ENCODE measurements around the gene PKD1L1.

Gene PKD1L1

GRCh38 chr7:47786557-47787248, 161.6 kb downstream of the PKD1L1 start (continued):
- 0 out of 2 replicates have a peak, but pooled peaks have one; percentile 11 for TF ChIP-seq ZNF366 (tag by site-specific recombination; conservative IDR thresholded peaks at IDR 0.05)

- peaks cover 14% of the 10 kb centered on the region for H3K4me1 ChIP-seq (ENCODE audit: control insufficient read depth, insufficient read depth, low read length)
- H3K4me3 ChIP-seq (ENCODE audit: low read depth, low read length) = no peak overlapping the region
- TF ChIP-seq ZNF513 (tag by site-specific recombination; IDR thresholded peaks at IDR 0.05) (no peak), ZSCAN30 (tag by site-specific recombination; IDR thresholded peaks at IDR 0.05) (no peak), ZNF692 (tag by site-specific recombination; IDR thresholded peaks at IDR 0.05) (no peak), ZBTB26 (tag by site-specific recombination; optimal IDR thresholded peaks at IDR 0.05) (no peak)
- H3K9me3 ChIP-seq (ENCODE audit: control insufficient read depth, insufficient read depth, low read depth, low read length) = no peaks in the 10 kb centered on the region
- ChIA-PET CTCF (interaction anchor here (0.6 to 0.8 kb wide), 2 partner anchors 26 to 520 kb away, joined by 3 to 11 read pairs; no protein-coding TSS in a partner anchor), POLR2A (no interaction called here)
- peak overlapping the region; percentile 50; the same call in 1 of the 2 replicates for H3K27ac ChIP-seq (ENCODE audit: extremely low read depth, low read depth, low read length)
- no peaks in the 10 kb centered on the region for H3K36me3 ChIP-seq (ENCODE audit: control insufficient read depth in 2 of 2, insufficient read depth in 1 of 2, low read length in 2 of 2)
These were observed 162.2 kb downstream of the PKD1L1 start for GRCh38 chr7:47785923-47786556.

DNA sequence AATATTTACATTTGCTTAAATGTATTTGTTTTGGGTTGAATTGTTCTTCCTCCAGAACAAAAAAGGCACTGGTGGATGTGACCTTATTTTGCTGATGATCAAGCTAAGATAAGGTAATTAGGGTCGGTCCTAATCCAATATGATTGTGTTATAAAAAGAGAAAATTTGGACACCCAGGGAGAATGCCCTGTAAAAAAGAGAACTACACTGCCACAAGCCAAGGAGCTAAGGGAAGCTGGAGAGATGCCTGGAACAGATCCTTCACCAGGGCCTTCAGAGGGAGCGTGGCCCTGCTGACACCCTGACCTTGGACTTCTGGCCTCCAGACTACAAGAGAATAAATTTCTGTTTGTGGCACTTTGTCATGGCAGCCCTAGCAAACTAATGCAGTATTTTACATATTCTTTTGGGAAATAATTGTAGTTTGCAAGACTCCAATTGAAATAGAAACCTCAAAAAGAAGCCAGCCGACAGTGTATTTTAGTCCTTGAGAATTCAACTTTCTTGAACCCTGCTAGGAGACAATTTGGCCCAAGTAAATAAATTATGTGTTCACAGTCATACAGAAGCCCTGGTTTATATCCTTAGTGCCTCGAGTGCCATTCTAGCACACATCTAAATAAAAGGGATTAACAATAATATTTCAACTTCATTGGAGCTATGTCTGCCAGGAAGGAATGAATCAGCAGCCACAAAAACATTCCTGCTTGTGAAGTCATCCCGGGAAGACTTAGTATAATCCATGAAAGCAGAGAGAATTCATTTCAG, 164.6 kb downstream of the PKD1L1 start:
- CTCF ChIA-PET = interaction anchor here (0.7 to 1.0 kb wide), 2 partner anchors 36 to 308 kb away, joined by 3 read pairs; no protein-coding TSS in a partner anchor

GRCh38 chr7:47782792-47783191, 165.5 kb downstream of the PKD1L1 start:
- Histone ChIP-seq H3K27ac (ENCODE audit: extremely low read depth, low read depth, low read length) (no peak overlapping the region), H3K9me3 (ENCODE audit: control insufficient read depth, insufficient read depth, low read depth, low read length) (no peaks in the 10 kb centered on the region), H3K4me1 (ENCODE audit: control insufficient read depth, insufficient read depth, low read length) (peaks cover 14% of the 10 kb centered on the region), H3K4me3 (ENCODE audit: low read depth, low read length) (no peak overlapping the region), H3K36me3 (ENCODE audit: control insufficient read depth in 2 of 2, insufficient read depth in 1 of 2, low read length in 2 of 2) (no peaks in the 10 kb centered on the region)
- no peak for TF ChIP-seq ZNF157 (tag by site-specific recombination; IDR thresholded peaks at IDR 0.05)
- no peak for TF ChIP-seq ZIC2 (tag by site-specific recombination; IDR thresholded peaks at IDR 0.05)
- TF ChIP-seq ZNF155 (tag by site-specific recombination; IDR thresholded peaks at IDR 0.05) = no peak
- ChIA-PET POLR2A (no interaction called here), CTCF (interaction anchor here (1.0 kb wide), 1 partner anchor 37 kb away, joined by 3 read pairs; no protein-coding TSS in a partner anchor)

More for the DNA sequence above, 164.6 kb downstream of the PKD1L1 start:
- peak; percentile 50; the same call in 1 of the 2 replicates for TF ChIP-seq ZEB2 (tag by site-specific recombination; IDR thresholded peaks at IDR 0.05)
- no peak for TF ChIP-seq ZNF785 (tag by site-specific recombination; IDR thresholded peaks at IDR 0.05)
- no peak for TF ChIP-seq ZNF362 (tag by site-specific recombination; IDR thresholded peaks at IDR 0.05)
- H3K4me1 ChIP-seq (ENCODE audit: control insufficient read depth, insufficient read depth, low read length) = peaks cover 14% of the 10 kb centered on the region
- POLR2A ChIA-PET = no interaction called here
- no peak overlapping the region for H3K4me3 ChIP-seq (ENCODE audit: low read depth, low read length)
- no peaks in the 10 kb centered on the region for H3K9me3 ChIP-seq (ENCODE audit: control insufficient read depth, insufficient read depth, low read depth, low read length)
- no peak overlapping the region for H3K27ac ChIP-seq (ENCODE audit: extremely low read depth, low read depth, low read length)
- no peaks in the 10 kb centered on the region for H3K36me3 ChIP-seq (ENCODE audit: control insufficient read depth in 2 of 2, insufficient read depth in 1 of 2, low read length in 2 of 2)

Measured in HEK293 (cell line).